K562 treated with DMSO at 1 percent for 48 hours (cell line): ENCODE data around the gene FBXO24. TPM values are rescaled to one million over a fixed set of nuclear protein-coding genes. Genes with fewer than 3 reads are reported as not detected.

Experiments used
- total RNA-seq: library from RNA; unstranded; fragments of 300-600 nt; gene quantifications from 2 replicates; pipeline ENCODE4 v1.2.3, GENCODE V29; 2022; ENCODE audit warnings: low replicate concordance; ENCODE audit errors: extremely low read depth

FBXO24 gene, protein sequence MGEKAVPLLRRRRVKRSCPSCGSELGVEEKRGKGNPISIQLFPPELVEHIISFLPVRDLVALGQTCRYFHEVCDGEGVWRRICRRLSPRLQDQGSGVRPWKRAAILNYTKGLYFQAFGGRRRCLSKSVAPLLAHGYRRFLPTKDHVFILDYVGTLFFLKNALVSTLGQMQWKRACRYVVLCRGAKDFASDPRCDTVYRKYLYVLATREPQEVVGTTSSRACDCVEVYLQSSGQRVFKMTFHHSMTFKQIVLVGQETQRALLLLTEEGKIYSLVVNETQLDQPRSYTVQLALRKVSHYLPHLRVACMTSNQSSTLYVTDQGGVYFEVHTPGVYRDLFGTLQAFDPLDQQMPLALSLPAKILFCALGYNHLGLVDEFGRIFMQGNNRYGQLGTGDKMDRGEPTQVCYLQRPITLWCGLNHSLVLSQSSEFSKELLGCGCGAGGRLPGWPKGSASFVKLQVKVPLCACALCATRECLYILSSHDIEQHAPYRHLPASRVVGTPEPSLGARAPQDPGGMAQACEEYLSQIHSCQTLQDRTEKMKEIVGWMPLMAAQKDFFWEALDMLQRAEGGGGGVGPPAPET
- total RNA-seq: not detected in 2 replicates

GRCh38 chr7:100586266-100587025 lies at the start of gene FBXO24:
FBXO24 (plus strand) TSS chr7:100586328; CDS start chr7:100586626, 298 bp downstream.

DNA sequence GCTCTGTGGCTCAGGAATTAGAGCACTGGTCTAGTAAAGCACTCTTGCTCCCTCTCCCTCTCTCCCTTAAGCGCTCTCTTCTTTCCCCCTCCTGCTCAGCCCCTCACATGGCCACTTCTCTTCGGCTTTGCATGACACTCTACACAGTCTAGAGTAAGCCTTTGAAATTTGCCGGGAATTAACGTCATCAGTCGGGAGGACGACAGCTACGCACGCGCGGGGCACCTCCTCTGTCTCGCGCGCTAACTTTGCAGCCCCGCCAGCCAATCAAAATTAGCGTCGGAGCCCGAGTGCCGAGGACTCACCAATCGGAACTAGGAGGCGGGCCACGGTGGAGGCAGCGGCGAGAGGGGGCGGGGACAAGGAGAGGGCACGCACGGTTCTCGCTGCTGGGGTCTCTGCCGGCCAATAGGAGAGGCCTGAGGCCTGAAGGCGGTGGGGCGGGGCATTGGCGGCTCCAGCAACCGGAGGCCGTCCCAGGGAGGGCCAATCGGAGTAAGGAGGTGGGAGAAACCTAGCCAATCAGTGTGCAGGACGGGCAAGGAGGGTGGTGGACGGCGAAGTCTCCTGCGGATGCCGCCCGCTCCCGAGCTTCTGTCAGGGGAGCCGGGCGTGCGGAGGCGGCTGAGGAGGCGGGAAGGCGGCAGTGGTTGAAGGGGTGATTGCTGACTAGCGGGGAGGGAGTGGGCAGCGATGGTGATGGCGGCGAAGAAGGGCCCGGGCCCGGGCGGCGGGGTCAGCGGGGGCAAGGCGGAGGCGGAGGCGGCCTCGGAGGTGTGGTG lies 47.3 kb upstream of the FBXO24 start, which contains the start of gene AGFG2:
AGFG2 (plus strand) TSS at position 550 of the 782 bp plus-strand sequence; CDS start at position 694, 144 bp downstream.

DNA sequence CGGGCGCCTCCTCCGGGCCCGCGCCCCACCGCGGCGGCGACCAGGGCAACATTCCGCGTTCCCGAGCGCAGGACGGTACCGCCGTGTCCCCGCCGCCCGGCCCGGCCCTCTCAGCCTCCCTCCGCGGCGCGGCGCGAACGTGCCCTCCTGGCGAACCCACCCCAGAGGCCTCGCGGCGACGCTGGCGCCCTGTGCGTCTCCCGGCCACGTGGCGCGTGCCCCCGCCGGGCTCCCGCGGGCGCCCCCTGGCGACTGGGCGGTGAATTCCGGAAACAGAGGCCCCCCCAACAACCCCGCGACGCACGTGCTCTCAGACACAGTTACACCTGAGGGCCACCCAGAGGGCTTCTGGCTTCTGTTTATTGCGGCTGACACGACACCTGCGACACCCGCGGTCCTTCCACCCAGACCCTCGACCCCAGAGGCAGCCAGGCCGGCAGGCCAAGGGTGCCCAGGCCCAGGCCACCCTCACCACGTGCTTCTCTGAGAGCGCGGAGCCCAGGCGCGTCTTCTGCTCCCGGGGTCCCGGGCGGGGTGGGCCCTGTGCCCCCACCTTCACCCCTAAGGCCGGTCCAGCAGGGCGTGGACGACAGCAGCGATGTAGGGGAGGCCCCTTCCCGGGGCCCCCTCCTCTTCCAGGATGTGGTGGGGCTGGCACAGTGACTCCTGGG lies 12.3 kb upstream of the FBXO24 start, which contains the start of gene SAP25:
SAP25 (minus strand) TSS at position 210 of the 671 bp plus-strand sequence; CDS start at position 52, 158 bp downstream.

DNA sequence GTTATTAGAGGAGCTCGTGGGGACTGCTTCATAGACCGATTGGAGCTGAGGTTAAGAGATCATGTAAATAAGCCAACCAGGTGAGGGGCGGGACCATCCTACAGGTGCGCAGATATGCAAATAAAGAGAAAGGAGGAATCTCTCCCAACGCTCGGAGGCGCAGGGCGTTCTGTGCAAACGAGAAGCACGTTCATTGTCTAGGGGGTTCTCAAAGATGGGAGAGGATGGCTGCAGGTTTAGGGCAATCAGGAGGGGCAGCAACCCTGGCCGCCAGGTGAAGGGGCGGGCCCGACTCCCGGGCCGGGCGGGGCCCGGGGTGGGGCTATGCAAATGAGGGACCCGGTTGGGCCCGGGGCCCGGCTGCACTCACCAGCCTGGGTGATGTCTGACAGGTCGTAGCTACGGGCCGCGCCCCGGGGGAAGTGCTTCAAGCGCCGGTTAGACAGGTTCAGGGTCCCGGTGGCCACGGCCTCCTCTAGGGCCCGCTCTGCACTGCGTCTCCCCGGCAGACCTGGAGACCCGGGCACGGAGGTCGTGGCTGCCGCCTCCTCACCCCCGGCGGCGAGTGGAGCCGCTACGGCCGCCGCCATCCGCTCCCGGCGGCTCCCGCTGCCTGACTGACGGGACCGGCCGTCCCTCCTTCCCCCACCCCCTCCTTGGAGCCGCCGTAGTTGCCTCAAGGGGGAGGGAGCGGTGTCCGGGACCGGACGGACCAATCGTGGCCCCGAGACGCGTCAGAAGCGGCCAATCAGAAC lies 440 bp upstream of the FBXO24 start, which contains the start of gene LRCH4:
LRCH4 (minus strand) TSS at position 619 of the 755 bp plus-strand sequence; CDS start at position 590, 29 bp downstream.

DNA sequence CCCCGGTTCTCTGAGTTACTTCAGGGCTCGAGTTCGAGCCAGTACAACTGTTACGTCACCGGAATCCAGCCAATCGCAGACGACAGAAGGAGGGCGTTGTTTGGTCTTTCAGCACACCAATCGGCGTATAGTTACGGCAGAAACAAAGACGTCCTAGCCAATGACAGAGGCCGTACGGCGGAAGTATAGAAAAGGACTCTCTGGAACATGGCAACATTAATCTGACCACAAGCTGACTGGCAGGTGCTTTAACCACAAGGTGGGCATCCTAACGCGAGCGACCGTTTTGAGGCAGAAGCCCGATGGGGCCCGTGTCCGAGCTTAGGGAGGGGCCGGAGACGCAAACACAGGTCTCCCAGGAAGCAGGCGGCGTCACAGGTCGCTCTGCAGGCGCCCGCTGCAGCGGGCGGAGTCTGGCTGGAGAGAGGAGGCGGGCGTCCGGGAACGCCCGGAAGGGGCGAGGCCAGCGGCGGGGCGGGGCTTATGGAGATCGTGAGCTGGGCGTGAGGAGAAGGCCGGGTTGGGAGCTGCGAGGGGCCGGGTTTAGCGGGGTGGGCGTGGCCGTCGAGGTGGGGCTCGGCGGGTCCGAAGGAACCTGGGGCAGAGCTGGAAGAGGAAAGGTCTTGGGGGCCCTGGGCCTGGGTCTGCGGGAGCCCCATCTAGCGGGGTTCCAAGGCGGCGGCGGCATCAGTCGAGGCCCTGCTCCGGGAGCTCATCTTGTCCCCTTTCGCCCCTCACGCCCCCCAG lies 26.0 kb downstream of the FBXO24 start, which contains the start of gene MOSPD3:
MOSPD3 (plus strand) TSS at position 558 of the 747 bp plus-strand sequence. CDS start 252 bp downstream, outside the sequence.

DNA sequence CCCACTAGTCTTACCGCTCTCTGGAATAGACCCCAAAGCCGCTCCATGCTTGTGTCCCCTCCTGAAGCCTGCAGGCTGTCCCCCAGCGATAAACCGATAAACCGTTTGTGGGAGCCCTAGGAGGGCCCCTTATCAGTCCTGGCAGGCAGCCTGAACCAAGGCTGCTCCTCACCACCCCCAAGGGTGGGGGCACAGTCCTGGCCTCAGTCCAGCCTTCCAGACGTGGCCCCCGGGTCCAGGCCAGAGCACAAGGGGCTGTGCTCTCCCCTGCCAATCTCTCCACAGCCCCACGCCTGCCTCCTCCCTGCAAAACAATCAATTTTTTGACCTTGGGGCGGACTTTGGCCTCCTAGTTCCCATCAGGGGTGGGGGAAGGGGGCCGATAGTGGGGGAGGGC lies 55.3 kb downstream of the FBXO24 start, which contains the start of gene TFR2:
TFR2 (minus strand) TSS at position 90 of the 397 bp plus-strand sequence; CDS start at position 47, 43 bp downstream.

Other genes with a start within 250 kb of the FBXO24 start
- not detected in 2 replicates for gene PILRB, start 228.2 kb upstream of the FBXO24 start, total RNA-seq
- gene PILRA, start 212.8 kb upstream of the FBXO24 start, total RNA-seq: not detected in 2 replicates
- not detected in 2 replicates for gene ZCWPW1, start 157.6 kb upstream of the FBXO24 start, total RNA-seq
- not detected in 2 replicates for gene MEPCE, start 156.5 kb upstream of the FBXO24 start, total RNA-seq
- gene PPP1R35, start 149.8 kb upstream of the FBXO24 start, total RNA-seq: not detected in 2 replicates
- gene SPACDR, start 122.1 kb upstream of the FBXO24 start, total RNA-seq: not detected in 2 replicates
- gene TSC22D4, start 107.1 kb upstream of the FBXO24 start, total RNA-seq: 576 TPM in 1 of 2 replicates, not detected in the other
- gene NYAP1, start 102.4 kb upstream of the FBXO24 start, total RNA-seq: not detected in 2 replicates
- gene AGFG2, start 47.1 kb upstream of the FBXO24 start, total RNA-seq: not detected in 2 replicates
- gene SAP25, start 12.4 kb upstream of the FBXO24 start, total RNA-seq: not detected in 2 replicates
- not detected in 2 replicates for gene LRCH4, start 199 bp upstream of the FBXO24 start, total RNA-seq
- gene PCOLCE, start 16.0 kb downstream of the FBXO24 start, total RNA-seq: not detected in 2 replicates
- not detected in 2 replicates for gene MOSPD3, start 26.2 kb downstream of the FBXO24 start, total RNA-seq
- not detected in 2 replicates for gene TFR2, start 55.2 kb downstream of the FBXO24 start, total RNA-seq
- gene ACTL6B, start 70.1 kb downstream of the FBXO24 start, total RNA-seq: not detected in 2 replicates
- gene GNB2, start 87.4 kb downstream of the FBXO24 start, total RNA-seq: 1,248 TPM in 1 of 2 replicates, not detected in the other
- not detected in 2 replicates for gene GIGYF1, start 107.9 kb downstream of the FBXO24 start, total RNA-seq
- not detected in 2 replicates for gene POP7, start 119.8 kb downstream of the FBXO24 start, total RNA-seq
- not detected in 2 replicates for gene EPO, start 134.1 kb downstream of the FBXO24 start, total RNA-seq
- not detected in 2 replicates for gene ZAN, start 147.3 kb downstream of the FBXO24 start, total RNA-seq
- not detected in 2 replicates for gene EPHB4, start 241.2 kb downstream of the FBXO24 start, total RNA-seq